HEK293 (cell line): Measurements from ENCODE around the gene PPIL6.

Source experiments
- CTCF ChIA-PET: fragments of 350-600 bp; formaldehyde crosslinking; extraction: SDS; loops from one replicate; lab custom pipeline; 2021; ENCODE audit warnings: antibody characterized with exemption; lab: Yijun Ruan, JAX
- POLR2A ChIA-PET: fragments of 300-600 bp; formaldehyde crosslinking; extraction: SDS; loops from one replicate; lab custom pipeline; 2020; ENCODE audit warnings: antibody characterized with exemption, inconsistent platforms; lab: Yijun Ruan, JAX
- H3K27ac ChIP-seq: fragments of 200-500 bp; sonication (Bioruptor generic); 2 replicates; pipeline ENCODE4 v1.5.1; 2014; ENCODE audit warnings: low read depth, low read length, control low read depth, inconsistent platforms; ENCODE audit errors: extremely low read depth
- H3K36me3 ChIP-seq, 2 experiments: fragments of 200-500 bp in 1 of 2; sonication (Bioruptor generic) in 1 of 2; 1 replicate in 1 of 2; 2 replicates in 1 of 2; pipeline ENCODE4 v1.5.1; 2014 to 2017; ENCODE audit warnings: inconsistent platforms in 2 of 2, low read length in 2 of 2; ENCODE audit not compliant: control insufficient read depth in 2 of 2, insufficient read depth in 1 of 2
- H3K4me1 ChIP-seq: fragments of 200-500 bp; sonication (Bioruptor generic); 2 replicates; pipeline ENCODE4 v1.5.1; 2014; ENCODE audit warnings: mild to moderate bottlenecking, low read length, inconsistent platforms; ENCODE audit not compliant: control insufficient read depth, insufficient read depth
- H3K4me3 ChIP-seq: 2 replicates; pipeline ENCODE4 v1.5.1; 2011; ENCODE audit warnings: low read depth, mild to moderate bottlenecking, control low read depth, low read length, moderate library complexity
- H3K9me3 ChIP-seq: fragments of 200-500 bp; sonication (Bioruptor generic); 2 replicates; pipeline ENCODE4 v1.5.1; 2014; ENCODE audit warnings: low read depth, low read length, inconsistent platforms; ENCODE audit not compliant: control insufficient read depth, insufficient read depth
- KLF8 ChIP-seq: fragments of 450-650 bp; formaldehyde crosslinking; IDR thresholded peaks from 2 replicates; pipeline ENCODE4 v1.5.1; 2016; ENCODE audit warnings: missing biosample characterization, missing genetic modification characterization
- MEIS1 ChIP-seq: sonication (generic); formaldehyde crosslinking; IDR thresholded peaks from 2 replicates; pipeline ENCODE4 v1.8.1; 2022; ENCODE audit warnings: missing genetic modification reagents, mild to moderate bottlenecking, borderline replicate concordance
- ZBTB20 ChIP-seq: fragments of 450-650 bp; formaldehyde crosslinking; IDR thresholded peaks from 2 replicates; pipeline ENCODE4 v1.5.1; 2016; ENCODE audit warnings: missing biosample characterization, missing genetic modification characterization
- ZBTB21 ChIP-seq: fragments of 450-650 bp; formaldehyde crosslinking; IDR thresholded peaks from 2 replicates; pipeline ENCODE4 v1.5.1; 2017; ENCODE audit warnings: missing biosample characterization, missing genetic modification characterization
- ZNF629 ChIP-seq: fragments of 450-650 bp; formaldehyde crosslinking; IDR thresholded peaks from 2 replicates; pipeline ENCODE4 v1.5.1; 2017; ENCODE audit warnings: missing biosample characterization, missing genetic modification characterization
- TF ChIP-seq, protein P1 (sequence below): fragments of 450-650 bp; IDR thresholded peaks from 2 replicates; pipeline ENCODE4 v1.5.1; 2018; ENCODE audit warnings: missing biosample characterization, missing genetic modification characterization
- TF ChIP-seq, protein P2 (sequence below): fragments of 450-650 bp; formaldehyde crosslinking; IDR thresholded peaks from 2 replicates; pipeline ENCODE4 v1.5.1; 2016; ENCODE audit warnings: missing biosample characterization, missing genetic modification characterization
- TF ChIP-seq, protein P3 (sequence below): fragments of 450-650 bp; formaldehyde crosslinking; IDR thresholded peaks from 2 replicates; pipeline ENCODE4 v1.5.1; 2017; ENCODE audit warnings: missing biosample characterization, missing genetic modification characterization
- TF ChIP-seq, protein P4 (sequence below): fragments of 450-650 bp; formaldehyde crosslinking; IDR thresholded peaks from 2 replicates; pipeline ENCODE4; 2016; ENCODE audit warnings: missing biosample characterization, missing genetic modification characterization
- TF ChIP-seq, protein P5 (sequence below): fragments of 450-650 bp; formaldehyde crosslinking; optimal IDR thresholded peaks from 2 replicates; pipeline ENCODE3; 2016; ENCODE audit warnings: missing biosample characterization, mild to moderate bottlenecking, missing genetic modification characterization
- TF ChIP-seq, protein P6 (sequence below): IDR thresholded peaks from 2 replicates; pipeline ENCODE4 v1.6.1; 2011; ENCODE audit warnings: mild to moderate bottlenecking, low read depth, low read length, borderline replicate concordance

PPIL6 gene

DNA sequence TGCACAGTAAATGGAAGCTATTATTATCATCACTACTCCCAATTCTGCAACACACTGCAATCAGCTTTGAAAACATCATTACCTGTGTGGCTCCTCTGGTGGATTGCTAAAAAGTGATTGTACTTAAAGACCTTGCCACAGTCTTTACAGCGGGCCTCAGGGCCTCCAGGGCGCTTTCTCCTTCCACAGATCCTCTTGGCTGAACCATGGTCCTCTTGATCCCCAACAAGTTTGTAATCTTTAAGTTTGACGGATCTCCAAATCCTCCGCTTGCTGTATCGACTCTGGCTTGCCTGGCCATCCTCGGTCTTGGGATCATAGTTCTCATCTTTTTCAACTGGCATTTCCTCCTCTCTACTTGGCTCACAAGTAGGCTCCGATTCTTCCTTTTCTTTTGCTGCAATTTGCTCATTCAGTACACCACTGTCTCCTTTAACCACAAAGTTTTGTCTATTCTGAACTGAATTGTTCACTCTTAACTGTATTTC, 40.6 kb upstream of the PPIL6 start (continued):
- TF ChIP-seq ZNF629 (tag by site-specific recombination), result no peak
- TF ChIP-seq, protein P1, sequence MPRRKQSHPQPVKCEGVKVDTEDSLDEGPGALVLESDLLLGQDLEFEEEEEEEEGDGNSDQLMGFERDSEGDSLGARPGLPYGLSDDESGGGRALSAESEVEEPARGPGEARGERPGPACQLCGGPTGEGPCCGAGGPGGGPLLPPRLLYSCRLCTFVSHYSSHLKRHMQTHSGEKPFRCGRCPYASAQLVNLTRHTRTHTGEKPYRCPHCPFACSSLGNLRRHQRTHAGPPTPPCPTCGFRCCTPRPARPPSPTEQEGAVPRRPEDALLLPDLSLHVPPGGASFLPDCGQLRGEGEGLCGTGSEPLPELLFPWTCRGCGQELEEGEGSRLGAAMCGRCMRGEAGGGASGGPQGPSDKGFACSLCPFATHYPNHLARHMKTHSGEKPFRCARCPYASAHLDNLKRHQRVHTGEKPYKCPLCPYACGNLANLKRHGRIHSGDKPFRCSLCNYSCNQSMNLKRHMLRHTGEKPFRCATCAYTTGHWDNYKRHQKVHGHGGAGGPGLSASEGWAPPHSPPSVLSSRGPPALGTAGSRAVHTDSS (tag by site-specific recombination), result no peak
- TF ChIP-seq, protein P2, sequence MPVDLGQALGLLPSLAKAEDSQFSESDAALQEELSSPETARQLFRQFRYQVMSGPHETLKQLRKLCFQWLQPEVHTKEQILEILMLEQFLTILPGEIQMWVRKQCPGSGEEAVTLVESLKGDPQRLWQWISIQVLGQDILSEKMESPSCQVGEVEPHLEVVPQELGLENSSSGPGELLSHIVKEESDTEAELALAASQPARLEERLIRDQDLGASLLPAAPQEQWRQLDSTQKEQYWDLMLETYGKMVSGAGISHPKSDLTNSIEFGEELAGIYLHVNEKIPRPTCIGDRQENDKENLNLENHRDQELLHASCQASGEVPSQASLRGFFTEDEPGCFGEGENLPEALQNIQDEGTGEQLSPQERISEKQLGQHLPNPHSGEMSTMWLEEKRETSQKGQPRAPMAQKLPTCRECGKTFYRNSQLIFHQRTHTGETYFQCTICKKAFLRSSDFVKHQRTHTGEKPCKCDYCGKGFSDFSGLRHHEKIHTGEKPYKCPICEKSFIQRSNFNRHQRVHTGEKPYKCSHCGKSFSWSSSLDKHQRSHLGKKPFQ, result no peak
- TF ChIP-seq, protein P3, sequence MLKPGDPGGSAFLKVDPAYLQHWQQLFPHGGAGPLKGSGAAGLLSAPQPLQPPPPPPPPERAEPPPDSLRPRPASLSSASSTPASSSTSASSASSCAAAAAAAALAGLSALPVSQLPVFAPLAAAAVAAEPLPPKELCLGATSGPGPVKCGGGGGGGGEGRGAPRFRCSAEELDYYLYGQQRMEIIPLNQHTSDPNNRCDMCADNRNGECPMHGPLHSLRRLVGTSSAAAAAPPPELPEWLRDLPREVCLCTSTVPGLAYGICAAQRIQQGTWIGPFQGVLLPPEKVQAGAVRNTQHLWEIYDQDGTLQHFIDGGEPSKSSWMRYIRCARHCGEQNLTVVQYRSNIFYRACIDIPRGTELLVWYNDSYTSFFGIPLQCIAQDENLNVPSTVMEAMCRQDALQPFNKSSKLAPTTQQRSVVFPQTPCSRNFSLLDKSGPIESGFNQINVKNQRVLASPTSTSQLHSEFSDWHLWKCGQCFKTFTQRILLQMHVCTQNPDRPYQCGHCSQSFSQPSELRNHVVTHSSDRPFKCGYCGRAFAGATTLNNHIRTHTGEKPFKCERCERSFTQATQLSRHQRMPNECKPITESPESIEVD (tag by site-specific recombination), result no peak
- TF ChIP-seq KLF8 (tag by site-specific recombination), result no peak
- TF ChIP-seq, protein P4, sequence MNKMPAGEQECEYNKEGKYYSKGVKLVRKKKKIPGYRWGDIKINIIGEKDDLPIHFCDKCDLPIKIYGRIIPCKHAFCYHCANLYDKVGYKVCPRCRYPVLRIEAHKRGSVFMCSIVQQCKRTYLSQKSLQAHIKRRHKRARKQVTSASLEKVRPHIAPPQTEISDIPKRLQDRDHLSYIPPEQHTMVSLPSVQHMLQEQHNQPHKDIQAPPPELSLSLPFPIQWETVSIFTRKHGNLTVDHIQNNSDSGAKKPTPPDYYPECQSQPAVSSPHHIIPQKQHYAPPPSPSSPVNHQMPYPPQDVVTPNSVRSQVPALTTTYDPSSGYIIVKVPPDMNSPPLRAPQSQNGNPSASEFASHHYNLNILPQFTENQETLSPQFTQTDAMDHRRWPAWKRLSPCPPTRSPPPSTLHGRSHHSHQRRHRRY (tag by site-specific recombination), result no peak

DNA sequence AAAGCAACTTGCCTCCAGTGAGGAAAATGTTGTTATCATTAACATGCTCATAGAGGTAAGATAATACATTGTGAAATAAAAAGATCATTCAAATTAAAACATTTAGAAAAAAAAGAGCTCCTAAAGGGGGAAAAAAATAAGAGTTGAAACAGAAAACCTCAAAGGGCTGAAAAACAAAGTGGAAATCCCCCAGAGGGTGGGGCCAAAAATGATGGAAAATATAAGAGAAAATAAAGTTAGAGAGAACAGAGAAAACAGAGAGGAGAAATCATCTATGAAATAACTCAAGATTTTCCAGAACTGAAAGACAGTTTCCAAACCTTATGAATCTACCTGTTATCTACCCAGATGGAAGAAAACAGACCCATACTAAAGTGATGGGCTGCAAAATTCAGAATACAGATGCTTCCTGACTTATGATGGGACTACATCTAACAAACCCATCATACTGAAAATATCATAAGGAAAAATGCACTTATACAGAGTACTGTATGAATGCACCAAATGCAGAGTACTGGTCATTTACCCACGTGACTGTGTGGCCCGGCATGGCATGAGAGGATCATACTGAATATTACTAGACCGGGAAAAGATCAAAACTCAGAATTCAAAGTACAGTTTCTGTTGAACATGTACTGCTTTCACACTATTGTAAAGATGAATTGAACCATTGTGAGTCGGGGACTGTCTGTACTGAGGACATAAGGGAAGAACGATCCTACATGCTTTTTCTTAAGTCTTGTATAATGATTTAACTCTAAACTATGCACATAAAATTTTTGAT, 38.6 kb upstream of the PPIL6 start:
- POLR2A ChIA-PET, result interaction anchor here (0.7 to 2.3 kb wide), 6 partner anchors 10 to 579 kb away, joined by 3 to 4 read pairs (median 4); partner anchors contain the start of genes PPIL6 and SMPD2
- Histone ChIP-seq H3K9me3 (no peaks in the 10 kb centered on the region), H3K27ac (no peak overlapping the region), H3K4me1 (0 out of 2 replicates have a peak, but pooled peaks cover 3% of the 10 kb centered on the region), H3K4me3 (no peak overlapping the region), H3K36me3 (peaks cover 16 to 72% of the 10 kb centered on the region in 2 experiments; a peak in 2 of 3 replicates)
- TF ChIP-seq ZBTB21 (tag by site-specific recombination), result no peak
- TF ChIP-seq, protein P5, sequence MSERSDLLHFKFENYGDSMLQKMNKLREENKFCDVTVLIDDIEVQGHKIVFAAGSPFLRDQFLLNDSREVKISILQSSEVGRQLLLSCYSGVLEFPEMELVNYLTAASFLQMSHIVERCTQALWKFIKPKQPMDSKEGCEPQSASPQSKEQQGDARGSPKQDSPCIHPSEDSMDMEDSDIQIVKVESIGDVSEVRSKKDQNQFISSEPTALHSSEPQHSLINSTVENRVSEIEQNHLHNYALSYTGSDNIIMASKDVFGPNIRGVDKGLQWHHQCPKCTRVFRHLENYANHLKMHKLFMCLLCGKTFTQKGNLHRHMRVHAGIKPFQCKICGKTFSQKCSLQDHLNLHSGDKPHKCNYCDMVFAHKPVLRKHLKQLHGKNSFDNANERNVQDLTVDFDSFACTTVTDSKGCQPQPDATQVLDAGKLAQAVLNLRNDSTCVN (tag by site-specific recombination), result no peak
- TF ChIP-seq, protein P6, sequence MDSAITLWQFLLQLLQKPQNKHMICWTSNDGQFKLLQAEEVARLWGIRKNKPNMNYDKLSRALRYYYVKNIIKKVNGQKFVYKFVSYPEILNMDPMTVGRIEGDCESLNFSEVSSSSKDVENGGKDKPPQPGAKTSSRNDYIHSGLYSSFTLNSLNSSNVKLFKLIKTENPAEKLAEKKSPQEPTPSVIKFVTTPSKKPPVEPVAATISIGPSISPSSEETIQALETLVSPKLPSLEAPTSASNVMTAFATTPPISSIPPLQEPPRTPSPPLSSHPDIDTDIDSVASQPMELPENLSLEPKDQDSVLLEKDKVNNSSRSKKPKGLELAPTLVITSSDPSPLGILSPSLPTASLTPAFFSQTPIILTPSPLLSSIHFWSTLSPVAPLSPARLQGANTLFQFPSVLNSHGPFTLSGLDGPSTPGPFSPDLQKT, result no peak
- peak; percentile 40; the same call in 1 of the 2 replicates for TF ChIP-seq ZBTB20
- TF ChIP-seq, protein P1 (tag by site-specific recombination), result no peak
- no peak for TF ChIP-seq MEIS1 (CRISPR knock-in tag)
- CTCF ChIA-PET, result interaction anchor here (1.0 kb wide), 2 partner anchors 19 to 291 kb away, joined by 6 read pairs; no protein-coding TSS in a partner anchor
